ENCODE results near the gene PLCB4.

The PLCB4 gene

DNA sequence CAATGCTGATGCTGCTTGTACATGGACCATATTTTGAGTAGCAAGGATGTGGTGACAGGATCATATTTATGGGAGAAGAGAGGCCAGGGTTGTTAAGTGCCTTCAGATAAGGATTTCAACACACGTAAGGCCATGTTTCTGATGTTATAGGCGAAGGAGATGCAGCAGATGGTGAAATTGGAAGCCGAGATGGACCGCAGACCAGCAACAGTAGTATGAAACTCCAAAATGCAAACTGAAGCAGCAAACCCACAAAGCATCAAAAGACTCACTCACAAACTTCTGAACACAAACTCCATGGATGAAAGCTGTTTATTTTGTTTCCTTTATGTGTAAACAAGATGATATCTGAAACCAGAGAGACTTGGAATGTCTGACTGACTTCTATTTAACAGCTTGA is 409.9 kb downstream of the PLCB4 start:
- DNase-seq, result no peak

DNA sequence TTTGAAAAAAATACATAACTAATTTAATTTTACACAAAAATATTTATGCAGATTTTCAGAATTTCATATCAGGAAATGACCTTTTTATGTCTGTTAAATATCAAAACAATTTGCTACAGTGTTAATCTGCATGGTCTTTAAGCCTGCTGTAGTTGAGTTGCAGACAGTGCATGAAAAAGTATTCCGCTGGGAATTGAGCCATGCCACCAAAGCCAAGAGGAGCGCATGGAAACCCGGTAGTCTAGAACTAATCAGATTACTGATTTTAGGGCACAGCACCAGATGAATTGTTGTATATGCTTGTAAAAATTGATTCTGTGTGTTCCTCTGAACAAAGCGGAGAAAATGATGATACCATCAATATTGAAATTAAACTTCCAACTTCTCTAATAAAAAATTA is 411.2 kb downstream of the PLCB4 start:
- DNase-seq, result no peak

DNA sequence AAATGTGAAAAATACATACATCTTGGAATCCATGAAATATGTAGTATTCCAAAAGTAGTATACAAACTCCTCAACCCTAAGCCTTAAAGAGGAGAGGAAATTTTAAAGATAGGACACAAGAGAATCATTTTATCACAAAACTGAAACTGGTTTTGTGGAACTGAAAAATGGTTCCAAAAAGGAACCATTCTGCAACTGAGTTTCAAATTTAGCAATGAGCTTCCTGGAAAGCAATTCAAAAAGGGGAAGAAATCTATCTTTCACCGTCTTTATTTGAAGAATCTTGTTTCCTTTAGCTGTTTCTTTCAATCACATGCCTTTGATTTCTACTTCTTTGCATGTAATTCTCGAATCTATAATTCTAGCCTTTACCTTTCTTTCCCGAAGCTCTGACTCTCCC is 413.3 kb downstream of the PLCB4 start:
- no peak for DNase-seq

DNA sequence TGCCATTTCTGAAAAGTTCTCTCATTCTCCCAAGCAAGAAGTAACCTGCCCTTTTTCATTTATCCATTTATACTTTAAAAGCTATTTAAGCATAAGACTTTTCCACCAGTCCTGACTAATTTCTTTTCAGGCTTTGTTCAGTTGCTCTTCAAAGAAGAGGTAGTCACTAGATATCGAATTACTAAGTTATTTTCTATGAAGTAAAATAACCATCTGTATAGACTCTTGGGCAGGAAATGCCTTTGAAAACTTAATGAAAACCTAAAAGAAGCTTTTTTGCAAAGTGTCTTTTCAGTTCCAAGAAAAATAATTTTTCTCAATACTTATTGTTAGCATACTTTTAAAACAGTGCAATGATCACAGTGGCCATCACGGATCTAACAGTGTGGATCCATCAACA is 414.2 kb downstream of the PLCB4 start:
- no peak for DNase-seq

DNA sequence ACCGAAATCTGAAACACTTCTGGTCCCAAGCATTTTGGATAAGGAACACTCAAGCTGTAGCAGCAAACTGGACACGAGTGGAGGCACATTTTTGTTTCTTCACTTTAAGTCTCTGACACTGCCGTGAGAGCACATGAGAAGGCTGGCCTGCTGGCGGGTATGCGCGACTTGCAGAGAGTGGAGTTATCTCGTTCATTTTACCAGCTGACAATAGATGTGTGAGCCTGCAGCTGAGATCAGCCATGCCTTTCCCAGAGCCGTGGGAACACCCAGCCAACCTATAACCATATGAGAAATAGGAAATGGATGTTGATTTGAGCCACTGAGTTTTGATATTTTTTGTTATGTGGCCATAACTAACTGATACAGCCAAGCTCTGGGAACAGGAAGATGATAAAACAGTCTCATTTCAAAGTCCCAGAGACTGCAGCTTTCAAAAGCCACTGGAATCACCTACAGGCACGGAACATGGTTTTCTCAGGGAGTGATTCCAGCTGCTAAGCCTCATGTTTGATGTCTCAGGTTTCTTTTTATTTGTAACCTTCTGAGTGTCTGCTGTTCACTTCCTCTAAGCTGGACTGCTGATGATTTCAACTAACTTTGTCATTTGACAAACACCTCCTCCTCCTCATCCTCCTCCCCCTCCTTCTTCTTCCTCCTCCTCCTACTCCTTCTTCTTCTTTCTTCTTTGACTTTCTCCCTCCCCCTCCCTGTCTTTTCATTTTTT is 416.9 kb downstream of the PLCB4 start:
- no peak for DNase-seq

DNA sequence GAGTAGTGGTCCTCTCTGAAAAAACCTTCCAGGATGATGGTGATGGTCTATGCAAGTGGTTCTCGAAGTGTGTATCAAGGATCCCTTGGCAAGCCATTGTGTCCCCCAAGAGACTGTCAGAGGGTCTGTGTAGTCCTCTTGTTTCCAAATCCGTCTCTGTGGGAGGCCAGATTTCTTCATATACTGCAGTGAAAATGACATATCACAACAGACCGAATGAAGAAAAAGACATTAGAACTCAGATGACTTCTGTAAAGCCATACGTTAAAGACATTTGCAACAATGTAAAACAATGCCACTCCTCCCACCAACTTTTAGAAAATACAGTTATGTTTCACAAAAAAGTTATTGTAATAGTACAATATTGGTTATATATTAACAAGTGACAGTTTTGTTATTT is 418.3 kb downstream of the PLCB4 start:
- no peak for DNase-seq

DNA sequence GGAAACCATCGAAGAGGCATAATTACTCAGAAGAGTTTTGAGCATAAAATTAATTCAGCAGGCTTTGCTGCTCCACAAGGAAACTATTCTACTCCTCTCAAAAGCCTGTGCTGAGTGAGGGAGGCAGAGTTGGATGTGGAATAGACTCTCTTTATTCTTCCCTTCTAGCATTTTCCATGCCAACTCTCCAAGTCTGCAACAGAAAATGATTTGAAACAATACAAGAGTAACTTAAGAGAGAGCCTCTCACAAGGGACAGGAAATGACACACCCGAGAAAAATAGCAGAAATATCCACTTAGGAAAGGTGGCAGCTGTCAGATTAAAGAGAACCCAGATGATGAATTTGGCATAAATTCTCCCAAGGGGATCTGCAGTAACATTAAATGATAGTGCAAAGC is 419.2 kb downstream of the PLCB4 start:
- DNase-seq, result no peak

DNA sequence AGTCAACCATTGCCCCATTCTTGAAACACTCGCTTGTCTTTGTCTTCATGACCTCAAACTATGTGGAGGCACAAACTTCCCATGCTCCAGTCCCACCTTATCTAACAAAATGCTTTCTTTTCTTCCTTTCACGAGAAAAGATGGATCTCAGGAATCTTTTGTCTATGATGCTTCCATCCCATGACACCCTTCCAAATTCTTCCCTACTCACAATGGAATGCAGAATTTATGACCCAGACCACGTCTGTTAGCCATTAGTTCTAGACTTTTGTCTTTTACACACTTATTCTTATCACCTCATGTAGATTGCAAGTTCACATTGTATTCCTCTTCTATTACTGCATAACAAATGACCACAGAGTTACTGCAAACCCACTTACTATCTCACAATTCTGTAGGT is 421.3 kb downstream of the PLCB4 start:
- no peak for DNase-seq

DNA sequence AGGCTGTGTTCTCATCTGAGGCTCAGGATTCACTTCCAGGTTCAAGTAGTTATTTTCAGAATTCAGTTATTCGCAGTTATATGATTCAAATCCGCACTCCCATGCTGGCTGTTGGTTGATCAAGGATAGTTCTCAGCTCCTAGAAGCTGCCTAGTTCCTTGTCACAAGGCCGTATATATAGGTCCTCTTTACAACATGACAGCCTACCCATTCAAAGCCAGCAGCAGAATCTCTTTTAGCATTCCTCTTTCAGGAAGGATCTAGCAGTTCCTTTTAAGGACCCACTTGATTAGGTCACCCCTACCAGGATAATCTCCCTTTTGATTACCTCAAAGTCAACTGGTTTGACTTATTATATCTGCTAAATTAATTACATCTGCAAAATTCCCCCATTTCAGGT is 421.7 kb downstream of the PLCB4 start:
- no peak for DNase-seq

DNA sequence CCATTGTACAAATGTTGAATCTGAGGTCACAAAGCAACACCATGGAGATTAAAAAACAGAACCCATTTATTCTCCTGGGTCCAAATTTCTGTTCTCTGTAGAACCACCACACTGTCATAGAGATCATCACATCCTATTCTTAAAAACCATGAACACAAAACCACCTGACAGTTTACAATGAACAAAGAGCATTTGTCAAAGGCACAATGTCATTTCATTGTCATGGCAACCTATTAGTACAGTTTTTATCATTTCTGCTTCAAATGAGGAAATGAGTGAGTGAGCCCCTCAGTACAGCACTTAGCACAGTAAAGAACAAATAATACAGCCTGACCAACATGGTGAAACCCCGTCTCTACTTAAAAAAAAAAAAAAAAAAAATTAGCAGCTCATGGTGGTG is 422.4 kb downstream of the PLCB4 start:
- no peak for DNase-seq

DNA sequence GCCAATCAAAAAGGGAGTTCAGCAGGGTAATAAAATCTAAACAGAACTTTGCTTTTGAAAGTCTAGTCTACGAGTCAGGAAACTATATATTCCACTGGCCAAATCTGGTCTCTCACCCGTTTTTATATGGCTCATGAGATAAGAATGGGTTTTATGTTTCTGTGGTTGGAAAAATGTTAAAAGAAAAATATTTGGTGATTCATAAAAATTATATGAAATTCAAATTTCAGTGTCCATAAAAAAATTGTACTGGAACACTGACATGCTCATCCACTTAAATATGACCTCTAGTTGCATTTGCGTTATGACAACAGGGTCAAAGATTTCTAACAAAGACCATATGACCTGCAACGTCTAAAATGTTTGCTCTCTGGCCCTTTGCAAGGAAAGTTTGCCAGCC is 423.2 kb downstream of the PLCB4 start:
- no peak for DNase-seq

DNA sequence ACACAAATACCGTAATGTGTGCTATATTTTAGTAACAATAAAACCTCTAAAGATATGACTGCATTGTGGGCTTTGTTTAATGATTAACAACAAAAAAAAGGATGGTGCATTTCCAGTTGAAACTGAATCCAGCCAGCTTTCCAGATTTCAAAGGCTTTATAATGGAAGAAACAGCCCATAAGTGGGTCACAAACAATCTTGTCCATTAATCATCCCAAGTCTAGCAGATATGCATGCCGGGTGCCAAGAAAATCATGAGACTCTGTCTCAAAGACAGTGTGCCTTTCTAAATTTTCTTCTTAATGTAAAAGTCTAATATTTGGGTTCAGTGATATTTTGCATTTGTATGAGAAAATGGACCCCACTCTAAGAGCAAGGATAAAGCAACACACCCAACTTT is 424.9 kb downstream of the PLCB4 start:
- DNase-seq, result no peak

DNA sequence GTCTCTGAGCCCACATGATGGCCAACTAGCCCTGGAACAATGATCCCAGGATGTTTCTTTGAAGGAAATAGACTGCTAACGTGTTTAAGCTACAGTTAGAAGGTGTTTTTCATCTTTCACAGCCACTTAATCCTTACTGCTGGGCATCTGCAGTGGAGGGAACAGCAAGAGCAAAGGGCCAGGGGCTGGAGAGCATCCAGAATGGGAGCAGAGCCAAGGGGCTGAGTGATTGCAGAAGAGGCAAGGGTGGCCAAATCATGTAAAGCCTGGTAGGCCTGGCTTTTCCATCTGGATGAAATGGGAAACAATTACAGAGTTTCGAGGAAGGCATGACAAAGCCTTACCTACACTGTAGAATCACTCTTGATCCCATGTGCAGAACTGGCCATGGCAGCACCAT is 426.8 kb downstream of the PLCB4 start:
- no peak for DNase-seq

DNA sequence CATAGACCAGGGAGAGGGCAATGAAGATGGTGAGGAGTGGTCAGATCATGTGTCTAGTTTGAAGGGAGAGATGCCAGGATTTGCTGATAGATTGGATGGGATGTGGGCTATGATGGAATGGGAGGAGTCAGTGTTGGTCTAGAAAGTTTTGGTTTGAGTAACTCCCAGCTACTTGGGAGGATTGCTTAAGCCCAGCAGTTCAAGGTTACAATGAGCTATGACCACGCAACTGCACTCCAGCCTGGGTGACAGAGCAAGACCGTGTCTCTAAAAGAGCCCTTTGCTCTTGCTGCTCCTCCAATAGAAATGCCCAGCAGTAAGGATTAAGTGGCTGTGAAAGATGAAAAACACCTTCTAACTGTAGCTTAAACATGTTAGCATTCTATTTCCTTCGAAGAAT is 427.3 kb downstream of the PLCB4 start:
- DNase-seq, result no peak

DNA sequence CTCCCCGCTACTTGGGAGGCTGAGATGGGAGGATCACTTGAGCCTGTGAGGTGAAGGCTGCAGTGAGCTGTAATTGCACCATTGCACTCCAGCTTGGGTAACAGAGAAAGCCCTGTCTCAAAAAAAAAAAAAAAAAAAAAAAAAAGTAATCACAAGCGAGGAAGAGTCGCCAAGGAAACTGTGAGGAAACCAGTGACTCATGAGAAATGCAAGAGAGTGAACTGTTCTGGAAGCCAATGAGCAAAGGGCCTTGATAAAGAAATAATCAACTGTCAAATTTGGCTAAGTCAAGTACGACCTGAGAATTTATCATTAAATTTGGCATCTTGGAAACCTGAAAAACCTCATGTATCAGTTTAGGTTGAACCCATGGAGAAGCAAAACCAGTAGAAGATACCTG is 429.4 kb downstream of the PLCB4 start:
- no peak for DNase-seq

DNA sequence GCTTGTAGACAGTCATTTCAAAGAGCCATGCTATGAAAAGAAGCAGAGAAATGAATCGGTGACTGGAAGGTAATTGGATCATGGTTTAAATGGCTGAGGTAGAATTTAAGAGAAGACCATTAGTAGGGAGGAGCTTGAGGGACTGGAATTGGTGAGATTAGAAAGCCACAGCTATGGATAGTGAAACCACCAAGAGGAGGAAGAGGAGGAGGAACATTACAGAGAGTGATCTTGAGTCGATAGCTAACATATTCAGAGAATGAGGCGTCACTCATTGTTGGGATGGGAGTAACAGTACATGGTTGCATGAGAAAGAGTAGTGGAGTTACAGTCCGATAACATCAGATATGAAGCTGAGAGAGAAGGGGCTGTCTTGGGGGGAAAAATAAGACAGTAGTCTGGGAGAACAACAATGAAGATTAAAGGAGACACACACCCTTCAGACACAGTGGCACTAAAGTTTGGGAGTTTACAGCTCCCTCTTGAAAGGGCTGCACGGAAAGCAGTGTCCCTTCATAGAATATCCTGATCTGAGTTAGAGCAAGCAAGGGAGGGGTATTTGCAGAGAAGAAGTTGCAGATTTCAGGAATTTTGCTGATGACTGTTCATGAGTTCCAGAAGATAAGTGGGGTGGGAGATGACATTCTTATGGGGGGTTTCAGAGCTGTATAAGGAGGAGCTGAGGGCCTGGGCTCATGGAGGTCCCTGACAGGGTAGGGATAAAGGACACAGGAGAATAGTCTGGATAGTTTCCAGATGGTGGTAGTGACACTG is 430.4 kb downstream of the PLCB4 start:
- no peak for DNase-seq

DNA sequence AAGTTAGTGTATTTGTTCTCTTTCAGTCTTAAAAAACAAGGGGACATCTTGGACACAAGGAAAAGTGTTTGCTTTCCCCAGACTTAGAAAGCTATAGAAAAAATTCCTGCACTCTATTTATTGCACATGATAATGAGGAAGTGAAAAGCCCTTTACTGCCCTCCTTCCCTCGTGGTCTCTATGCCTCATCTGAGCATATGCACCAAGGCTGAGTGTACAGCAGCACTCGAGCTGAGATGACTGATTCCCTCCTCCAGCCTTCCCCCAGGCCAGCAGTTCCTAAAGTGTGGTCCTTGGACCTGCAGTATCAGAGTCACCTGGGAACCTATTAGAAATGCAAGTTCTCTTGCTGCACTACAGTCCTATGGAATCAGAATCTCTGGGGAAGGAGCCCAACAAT is 431.2 kb downstream of the PLCB4 start:
- no peak for DNase-seq

DNA sequence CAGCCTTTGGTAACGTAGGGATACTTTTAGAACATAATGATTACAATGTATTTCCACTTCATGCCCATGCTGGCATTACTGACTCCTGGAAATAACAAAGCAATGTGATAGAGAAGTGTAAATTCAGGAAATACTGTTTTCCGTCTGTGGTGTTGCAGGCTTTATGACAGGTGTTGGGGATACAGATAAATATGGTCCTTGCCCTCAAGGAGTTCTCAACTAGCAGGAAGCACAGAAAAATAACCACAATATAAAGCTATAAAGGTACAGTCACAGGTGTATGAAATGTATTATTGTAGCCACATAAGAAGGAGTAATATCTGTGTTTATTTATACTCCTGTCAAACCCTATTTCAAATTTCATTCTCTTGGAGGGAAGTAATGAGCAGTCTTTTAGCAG is 432.6 kb downstream of the PLCB4 start:
- DNase-seq, result no peak

DNA sequence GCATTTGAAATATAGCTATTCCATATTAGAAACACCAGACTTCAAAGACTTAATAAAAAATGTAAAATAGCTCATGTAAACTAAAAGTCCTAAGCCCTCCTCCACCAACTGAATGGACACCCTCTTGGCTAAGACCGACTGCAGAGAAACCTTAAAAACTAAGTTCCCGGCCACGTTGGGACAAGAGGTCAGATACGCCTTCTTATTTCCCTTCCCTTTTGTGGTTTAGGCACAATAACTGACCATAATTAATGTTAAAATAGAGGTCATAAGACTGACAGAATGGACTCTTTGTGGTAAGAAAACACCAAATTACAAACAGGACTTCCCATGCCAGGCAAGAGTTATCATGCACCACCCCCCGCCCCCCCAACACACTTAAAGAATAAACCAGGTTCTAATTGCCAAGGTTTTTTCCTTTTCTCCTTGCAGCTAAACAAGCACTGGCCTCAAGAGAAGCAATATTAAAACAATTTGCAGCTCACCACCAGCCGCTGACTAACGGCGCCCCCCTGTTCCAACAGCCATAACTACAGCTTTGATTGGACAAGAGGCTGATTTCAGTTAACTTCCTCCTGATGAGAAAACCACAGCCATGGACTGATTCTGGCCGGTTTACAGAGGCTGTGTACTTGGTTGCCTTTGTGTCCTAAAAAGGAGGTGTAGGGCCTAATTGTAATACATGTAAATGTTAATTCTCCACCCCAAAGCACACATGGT is 434.8 kb downstream of the PLCB4 start:
- no peak for DNase-seq

DNA sequence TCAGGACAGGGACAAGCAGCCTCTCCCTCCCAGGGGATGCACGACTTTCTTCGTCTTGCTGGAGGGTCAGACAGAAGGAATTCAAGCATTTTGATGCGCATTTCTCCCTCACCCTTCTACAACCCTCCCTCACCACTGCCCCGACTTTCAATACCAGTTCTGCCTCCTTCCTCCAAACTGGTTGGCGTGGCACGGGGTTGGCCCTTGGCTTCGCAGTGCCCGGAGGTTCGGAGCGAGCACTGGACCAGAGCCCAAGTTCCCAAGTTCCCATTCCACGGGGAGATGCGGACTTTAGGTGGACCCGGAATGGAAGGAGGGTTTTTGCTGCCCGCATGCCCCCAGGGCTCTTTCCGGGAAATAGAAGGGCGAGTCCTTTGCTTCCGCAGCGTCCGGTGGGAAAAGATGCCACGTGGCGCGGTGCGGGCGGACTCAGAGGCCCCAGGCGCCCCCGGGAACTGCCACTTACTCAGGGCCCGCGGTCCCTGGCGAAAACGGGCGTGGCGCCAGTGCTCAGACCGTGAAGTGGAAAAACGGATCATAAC is 437.5 kb downstream of the PLCB4 start:
- no peak for DNase-seq

DNA sequence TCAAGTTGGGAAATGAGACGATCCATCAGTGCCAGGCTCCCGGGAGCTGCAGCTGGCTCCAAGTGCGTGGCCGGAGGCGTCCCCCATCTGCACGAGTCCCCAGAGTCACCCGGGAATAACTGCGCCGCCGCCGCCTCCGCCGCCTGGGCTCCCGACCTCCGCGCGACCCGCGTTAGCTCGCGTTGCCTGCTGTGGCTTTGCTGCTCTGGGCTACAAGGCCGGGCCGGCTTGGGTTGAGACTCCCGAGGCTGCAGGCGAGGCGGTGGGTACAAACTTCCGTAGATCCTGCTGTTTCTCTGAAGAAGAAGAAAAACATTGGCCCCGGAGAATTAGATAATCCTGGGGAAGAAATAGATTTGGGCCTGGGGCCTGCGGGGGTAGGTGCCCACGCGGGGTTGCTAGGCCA is 438.1 kb downstream of the PLCB4 start:
- DNase-seq, result no peak

DNA sequence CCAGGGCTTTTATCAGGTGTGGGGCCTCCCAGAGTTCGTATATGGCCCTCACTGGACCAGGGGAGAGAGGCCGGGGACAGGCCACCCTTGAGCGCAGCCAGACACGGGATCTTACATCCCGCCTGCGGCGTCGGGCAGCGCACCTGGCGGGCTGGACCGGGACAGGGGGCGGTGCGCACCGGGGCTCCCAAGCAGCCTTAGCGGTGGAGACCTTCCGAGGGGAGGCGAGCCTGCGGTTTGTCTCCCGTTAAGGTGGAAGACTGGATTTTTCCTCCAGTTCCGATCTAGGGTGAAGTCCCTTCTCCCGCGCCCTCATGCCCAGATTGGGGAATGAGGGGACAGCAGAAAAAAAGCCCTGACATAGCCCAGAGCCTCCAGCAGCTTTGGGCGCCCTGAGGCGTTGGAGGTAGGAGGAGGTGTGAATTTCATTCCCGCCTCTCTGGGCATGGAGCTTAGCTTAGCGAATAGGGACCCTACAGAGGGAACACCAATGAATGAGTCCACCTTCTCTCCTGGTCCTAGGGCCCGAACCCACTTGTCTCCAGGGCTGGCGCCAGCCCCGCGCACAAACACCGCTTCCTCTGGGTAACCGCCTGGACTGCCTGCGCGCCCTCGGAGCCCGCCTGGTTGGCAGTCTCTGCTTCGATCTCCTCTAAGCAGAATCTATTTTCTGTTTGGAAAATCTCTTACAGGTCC is 438.8 kb downstream of the PLCB4 start:
- no peak for DNase-seq

DNA sequence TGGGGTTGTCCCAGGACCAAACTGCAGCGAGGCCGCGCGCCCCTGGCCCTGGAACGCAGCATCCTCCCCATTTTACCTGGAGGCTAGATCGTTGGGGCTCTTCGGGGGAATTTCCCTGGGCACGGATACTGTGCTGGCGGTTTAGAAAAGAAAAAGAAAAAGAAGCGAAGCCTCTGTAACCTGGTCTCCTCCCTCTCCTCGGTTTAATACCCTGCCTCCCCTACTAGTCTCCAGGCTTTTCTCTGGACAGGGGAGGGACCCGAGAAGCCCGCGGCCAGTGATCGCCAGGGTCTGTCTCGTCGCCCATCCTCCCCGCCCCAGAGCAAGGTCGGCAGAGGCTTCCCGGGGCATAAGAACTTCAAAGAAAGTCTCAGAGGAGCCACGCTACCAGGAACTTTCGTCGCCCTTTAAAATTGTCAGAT is 439.4 kb downstream of the PLCB4 start:
- DNase-seq, result no peak

Data from NCI-H345 (cell line).